Esophagus squamous epithelium (tissue), 4 donors: Measurements from ENCODE around the gene RIMBP2.

ENCODE experiments used
- POLR2A ChIP-seq, 4 donors: fragments of 450-650 bp; IDR thresholded peaks; one replicate each; pipeline ENCODE4 v1.6.1; 2017; ENCODE audit warnings: antibody characterized with exemption in 4 of 4, mild to moderate bottlenecking in 4 of 4, moderate library complexity in 3 of 4
- TF ChIP-seq, protein P1 (sequence below), 6 experiments: fragments of 450-650 bp in 4 of 6; fragments of 200-600 bp in 2 of 6; sonication (generic) in 2 of 6; IDR thresholded peaks; one replicate each; pipeline ENCODE4 v1.5.1; 2016 to 2019; ENCODE audit warnings: antibody characterized with exemption in 6 of 6, mild to moderate bottlenecking in 4 of 6, moderate library complexity in 4 of 6

DNA sequence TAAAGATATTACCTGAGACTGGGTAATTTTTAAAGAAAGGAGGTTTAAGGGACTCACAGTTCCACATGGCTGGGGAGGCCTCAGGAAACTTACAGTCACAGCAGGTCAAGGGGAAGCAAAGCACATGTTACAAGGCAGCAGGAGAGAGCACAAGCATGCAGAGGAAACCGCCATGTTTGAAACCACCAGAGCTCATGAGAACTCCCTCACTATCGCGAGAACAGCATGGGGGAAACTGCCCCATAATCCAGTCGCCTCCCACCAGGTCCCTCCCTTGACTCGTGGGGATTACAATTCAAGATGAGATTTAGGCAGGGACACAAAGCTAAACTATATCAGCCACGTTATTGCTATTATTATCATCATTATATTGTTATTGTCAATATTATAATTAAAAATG, 138.7 kb downstream of the RIMBP2 start:
- TF ChIP-seq, protein P1, sequence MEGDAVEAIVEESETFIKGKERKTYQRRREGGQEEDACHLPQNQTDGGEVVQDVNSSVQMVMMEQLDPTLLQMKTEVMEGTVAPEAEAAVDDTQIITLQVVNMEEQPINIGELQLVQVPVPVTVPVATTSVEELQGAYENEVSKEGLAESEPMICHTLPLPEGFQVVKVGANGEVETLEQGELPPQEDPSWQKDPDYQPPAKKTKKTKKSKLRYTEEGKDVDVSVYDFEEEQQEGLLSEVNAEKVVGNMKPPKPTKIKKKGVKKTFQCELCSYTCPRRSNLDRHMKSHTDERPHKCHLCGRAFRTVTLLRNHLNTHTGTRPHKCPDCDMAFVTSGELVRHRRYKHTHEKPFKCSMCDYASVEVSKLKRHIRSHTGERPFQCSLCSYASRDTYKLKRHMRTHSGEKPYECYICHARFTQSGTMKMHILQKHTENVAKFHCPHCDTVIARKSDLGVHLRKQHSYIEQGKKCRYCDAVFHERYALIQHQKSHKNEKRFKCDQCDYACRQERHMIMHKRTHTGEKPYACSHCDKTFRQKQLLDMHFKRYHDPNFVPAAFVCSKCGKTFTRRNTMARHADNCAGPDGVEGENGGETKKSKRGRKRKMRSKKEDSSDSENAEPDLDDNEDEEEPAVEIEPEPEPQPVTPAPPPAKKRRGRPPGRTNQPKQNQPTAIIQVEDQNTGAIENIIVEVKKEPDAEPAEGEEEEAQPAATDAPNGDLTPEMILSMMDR (IDR thresholded peaks at IDR 0.05), result no peak
- TF ChIP-seq POLR2A (IDR thresholded peaks at IDR 0.05), result no peak
